Measurements from ENCODE around the gene FIBP.
"Not testable (repeated sequence)": the region's sequence is repeated elsewhere in the genome, so short reads cannot be mapped to it uniquely, and the experiment has no call there.

FIBP gene

DNA sequence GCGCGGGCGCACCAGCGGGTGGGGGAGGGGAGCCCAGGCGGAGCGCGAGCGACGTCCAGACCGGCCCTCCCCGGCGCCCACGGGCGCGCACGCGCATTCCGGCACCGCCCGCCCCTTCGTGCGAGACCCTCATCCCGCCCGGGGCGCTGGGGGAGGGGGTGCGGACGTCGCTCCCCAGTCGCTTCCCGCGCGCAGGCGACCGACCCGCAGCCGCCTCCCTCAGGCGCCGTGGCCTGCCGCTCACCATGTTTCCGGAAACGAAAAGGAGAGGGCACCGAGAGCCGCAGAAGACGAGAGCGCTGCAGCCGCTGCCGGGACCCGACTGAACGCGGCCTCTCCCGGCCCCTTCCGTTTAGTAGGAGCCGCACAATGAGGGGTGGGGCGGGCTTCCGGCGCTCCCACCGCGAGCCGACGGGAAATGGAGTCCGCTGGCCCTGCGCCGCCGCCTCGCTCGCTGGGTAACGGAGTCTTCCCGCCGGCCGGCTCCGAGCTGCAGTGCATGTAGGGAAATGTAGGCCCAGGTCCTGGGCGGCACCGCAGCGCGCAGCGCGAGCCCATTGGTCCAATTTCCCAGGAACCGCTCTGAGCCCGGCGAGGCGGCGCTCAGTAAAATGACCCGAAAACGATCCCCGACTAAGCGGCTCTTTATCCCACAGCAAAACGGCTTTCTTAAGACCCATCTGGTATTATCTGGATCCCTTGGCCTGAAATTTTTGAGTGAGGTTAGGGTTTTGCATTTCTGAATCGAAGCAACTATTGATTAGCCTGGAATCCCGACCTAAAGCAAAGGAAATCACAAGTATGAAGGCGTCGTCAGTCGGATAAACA lies 30.2 kb downstream of the FIBP start, which contains the start of gene CFL1:
CFL1 (minus strand) TSS at position 328 of the 828 bp plus-strand sequence; CDS start at position 247, 81 bp downstream.
- peak; percentile 97 for DNase-seq

DNA sequence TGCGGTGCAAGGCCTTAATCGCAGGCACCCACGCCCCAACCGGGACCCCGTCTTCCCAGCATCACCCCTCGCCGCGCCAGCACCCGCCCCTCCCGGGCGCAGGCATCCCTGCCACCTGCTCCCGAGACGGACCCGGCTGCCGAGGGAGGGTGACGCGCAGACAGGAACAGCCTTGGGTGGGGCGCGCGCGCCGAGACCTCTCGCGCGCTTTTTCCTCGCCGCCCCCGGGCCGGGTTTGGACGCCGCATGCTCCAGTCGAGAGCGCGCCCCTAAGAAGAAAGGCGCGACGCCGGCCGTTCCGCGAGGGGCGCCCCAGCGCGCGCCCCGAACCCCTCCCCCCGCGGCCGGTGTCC lies 30.8 kb downstream of the FIBP start:
- DNase-seq = peak; percentile 74

DNA sequence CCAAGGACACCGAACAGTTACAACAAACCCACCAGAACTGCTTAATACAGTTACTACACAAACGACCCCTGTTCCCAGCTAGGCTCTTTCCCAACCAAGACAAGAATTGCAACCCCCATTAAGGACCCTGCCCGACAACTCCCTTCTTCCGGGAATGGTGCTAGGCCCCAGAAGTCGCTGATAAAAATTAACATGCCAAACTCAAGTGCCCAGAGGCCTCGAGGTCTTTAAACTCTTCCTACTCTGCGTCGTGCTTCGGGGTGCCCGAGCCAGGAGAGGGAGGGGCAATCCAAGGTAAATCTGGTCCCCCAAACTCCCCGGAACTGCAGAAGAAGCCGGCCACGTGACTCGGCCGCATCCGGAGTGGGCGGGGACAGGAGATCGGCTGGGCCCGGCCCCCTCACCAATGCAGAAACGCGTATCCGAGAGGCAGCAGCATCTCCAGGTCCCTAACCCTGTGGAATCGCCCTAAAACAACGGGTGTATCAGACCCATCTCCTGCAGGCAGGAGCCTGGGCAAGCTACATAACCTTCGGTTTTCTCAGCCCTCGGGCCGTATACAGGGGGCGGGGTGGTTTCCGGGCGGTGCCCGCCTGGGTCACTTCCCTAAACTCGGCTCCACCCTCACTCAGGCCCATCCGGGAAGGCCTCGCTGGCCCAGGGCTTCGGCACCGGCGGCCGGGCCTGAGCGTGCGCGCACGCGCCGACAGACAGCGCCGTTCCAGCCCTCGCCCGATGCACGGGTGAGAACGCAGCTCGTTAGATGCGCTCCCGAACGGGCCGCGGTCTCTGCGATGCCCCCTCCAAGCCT lies 31.4 kb downstream of the FIBP start:
- peak; percentile 45 for DNase-seq

DNA sequence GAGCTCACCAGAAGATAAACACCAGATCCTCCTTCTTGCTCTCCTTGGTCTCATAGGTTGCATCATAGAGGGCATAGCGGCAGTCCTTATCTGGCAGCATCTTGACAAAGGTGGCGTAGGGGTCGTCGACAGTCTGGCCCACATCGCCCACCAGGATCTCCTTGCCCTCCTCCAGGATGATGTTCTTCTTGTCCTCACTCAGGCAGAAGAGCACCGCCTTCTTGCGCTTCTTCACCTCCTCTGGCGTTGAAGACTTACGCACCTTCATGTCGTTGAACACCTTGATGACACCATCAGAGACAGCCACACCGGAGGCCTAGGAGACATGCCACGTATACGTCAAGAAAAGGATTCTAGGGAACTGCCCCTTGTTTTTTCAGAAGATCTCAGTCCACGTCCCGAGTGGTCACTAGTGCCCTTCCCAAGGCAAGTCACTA lies 32.3 kb downstream of the FIBP start:
- DNase-seq = no peak

DNA sequence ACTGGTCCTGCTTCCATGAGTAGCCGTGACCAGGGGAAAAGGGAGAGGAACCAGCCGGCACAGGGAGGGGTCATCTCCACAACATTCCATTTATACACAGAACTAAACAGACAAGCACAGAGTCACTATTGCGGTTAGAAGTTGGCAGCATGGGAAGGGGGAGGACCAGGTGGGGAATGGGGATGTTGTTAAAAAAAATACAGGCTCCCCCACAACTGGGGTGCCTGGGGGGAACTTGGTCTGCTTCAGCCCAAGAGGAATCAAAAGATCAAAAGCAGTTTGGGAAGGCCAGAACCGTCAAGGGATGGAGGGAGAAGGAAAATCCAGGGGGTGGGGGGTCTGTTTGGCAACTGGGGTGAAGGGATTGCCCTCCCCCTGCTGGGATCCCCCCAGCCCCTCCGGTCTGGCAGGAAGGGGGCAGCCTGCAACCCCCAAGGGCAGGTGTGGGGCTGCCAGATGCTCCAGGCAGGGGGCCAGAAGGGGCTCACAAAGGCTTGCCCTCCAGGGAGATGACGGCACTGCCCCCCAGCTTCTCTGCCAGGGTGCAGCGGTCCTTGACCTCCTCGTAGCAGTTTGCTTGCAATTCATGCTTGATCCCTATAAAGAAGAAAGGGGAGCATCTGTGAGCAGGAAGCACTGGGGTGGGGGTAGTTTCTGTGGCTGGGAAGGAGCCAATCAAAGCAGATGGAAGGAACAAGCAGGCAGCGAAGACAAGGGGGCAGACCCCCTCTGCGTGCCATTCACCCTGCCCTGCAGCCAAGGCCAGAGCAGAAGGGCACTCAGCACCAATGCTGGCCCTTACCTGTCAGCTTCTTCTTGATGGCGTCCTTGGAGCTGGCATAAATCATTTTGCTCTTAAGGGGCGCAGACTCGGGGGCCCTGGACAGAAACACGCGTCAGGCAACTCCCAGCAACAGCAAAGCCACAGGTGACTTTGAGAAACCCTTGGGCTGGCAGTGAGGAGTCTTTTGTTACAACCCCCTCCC lies 33.1 kb downstream of the FIBP start:
- no peak for DNase-seq

DNA sequence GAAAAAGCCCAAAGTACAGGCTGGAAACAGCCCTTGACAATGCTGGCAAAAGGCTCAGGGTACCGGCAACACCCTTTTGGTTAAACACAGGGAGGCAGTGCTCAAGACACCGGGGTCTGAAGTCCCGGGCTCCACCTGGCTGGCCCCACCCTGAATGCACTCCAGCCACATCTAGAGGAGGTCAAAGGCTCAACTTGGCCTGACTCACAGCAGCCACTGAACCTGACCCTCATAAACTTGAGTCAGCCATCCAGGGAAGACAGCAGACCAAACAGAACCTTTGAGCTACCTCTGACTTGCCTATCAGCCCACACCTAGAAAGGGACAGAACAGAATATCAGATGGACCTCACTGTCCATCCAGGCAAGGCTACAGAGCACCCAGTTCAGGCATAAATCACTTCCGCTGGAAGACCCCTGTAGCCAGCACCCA lies 34.1 kb downstream of the FIBP start:
- no peak for DNase-seq

DNA sequence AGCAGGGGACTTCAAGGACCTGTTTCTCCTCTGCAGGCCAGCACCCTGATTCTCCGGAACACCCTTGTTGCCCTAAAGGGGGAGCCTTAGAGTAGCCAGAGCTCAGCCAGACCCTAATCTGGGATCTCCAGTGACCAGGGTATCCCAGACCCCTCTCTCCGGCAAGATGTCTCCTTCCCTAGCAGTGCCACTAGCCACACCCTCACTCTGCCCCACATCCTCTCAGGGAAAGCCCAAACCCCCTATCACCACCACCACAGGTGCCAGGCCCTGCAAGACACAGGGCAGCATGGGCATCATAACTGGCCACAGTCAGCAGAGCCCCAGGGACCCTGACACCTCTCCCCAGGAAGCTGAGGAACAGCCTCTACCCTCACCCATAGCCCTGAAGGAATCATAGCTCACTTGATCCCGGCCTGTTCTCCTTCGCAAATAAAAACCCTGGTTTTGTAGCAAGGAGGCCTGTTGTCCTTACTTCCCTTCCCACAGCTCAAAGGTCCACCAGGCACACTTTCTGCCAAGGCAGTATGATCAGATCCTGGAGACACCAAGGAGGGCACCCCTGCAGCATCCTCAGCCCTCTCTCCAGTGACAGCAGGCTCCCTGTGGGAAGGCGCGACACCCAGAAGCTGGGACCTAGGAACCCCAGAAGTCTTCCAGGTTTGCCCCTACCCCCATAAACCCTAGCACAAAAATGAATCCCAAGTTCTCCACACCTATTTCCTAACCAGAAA lies 34.9 kb downstream of the FIBP start:
- no peak for DNase-seq

DNA sequence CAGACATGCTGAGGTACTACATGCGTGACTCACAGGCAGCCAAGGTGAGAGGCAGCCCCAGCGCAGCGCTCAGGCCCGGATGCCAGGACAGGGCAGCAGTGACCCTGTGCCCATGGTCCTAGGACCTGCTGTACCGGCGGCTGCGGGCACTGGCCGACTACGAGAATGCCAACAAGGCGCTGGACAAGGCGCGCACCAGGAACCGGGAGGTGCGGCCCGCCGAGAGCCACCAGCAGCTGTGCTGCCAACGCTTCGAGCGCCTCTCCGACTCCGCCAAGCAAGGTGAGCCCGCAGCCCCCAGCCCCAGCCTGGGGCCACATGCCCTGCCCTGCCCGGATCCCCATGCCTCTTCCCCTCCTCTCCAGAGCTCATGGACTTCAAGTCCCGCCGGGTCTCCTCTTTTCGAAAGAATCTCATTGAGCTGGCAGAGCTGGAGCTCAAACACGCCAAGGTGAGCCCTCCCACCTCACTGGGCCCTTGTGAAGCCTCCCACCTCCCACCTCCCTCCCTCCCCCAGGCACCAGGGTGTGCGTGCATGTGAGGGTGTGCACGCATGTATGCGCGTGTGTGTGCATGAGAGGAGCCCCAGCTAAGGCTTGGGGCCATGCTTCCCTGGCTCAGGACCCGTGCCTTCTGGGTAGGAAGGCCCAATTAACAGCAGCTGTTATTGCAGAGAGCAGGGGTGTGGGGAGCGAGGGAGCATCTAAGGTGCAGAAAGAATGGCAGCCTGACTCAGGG lies 35.6 kb downstream of the FIBP start:
- no peak for DNase-seq

DNA sequence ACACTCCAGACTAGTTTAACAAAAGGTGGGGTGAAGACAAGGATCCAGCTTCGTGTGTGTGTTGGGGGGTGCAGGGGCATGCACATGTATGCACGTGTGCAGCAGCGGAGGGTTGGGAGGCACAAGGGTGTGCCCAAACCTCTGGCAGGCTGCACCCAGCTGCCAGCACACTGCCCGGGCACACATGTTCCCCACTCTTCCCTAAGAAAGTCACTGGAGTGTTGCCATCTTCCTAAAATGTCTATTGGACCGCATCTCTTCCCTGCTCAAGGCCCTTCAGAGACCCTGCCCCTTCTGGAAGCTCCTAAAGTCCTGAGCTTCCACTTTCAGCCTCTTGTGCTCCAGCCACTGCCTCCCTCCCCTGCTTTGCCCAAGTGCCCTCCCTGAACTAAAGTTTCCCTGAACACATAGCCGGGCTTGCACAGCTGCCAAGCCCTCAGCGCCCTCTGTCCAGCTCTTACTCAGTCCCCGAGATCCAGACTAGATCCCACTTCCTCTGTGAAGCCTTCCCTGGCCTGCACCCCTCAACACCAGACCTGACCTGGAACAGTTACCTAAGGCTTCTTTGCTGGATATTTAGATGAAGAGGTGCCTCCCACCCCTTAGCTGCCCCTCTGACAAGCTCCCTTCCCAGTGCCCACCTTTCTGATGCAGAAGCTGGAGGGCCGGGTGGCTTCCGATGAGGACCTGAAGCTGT lies 36.3 kb downstream of the FIBP start:
- no peak for DNase-seq

DNA sequence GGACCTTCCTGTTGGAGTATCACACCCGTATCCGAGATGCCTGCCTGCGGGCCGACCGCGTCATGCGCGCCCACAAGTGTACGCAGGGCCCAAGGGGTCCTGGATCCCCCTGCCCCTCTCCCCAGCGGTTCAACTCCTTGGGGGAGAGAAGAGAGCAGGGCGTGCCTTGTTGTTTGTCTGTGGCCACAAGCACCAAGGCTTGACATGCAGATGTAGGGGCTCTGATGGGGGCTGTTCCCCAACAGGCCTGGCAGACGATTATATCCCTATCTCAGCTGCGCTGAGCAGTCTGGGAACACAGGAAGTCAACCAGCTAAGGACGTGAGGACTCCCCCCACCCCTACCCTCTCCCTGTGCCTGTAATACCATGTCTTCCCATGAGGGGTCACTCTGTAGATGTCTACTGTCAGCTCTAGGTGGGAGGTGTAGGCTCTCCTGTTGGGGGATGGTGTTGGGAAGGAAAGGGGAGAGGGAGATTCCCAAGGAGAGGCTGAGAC lies 37.1 kb downstream of the FIBP start:
- DNase-seq = no peak

DNA sequence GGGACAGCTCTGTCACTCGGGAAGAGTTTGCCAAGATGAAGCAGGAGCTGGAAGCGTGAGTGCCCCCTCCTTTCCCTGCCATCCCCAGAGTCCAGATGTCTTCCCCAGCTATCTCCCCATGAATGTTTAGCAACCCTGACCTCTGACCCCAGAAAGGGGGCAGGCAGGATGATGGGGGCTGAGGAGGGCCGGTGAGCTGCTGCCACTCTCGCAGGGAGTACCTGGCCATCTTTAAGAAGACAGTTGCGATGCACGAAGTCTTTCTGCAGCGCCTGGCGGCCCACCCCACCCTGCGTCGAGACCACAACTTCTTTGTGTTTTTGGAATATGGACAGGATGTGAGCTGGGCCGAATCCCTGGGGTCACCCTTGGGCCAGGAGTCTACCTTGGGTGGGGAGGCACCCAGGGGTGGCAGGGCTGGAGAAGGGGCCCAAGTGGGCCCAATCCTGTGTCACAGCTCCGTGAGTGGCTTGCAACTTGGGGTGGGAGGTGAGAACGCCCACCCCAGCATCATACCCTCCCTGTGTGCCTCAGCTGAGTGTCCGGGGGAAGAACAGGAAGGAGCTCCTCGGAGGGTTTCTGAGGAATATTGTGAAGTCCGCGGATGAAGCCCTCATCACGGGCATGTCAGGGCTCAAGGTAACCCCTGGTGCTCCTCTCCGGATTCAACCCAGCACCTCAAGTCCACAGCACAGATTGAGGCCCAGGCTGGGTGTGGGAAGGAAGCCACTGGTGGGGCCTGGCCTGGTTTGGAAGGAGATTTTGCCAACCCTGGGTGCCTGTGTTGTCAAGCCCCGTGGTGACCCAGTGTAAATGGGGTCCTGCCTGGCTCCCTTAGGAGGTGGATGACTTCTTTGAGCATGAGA lies 37.8 kb downstream of the FIBP start:
- no peak for DNase-seq

DNA sequence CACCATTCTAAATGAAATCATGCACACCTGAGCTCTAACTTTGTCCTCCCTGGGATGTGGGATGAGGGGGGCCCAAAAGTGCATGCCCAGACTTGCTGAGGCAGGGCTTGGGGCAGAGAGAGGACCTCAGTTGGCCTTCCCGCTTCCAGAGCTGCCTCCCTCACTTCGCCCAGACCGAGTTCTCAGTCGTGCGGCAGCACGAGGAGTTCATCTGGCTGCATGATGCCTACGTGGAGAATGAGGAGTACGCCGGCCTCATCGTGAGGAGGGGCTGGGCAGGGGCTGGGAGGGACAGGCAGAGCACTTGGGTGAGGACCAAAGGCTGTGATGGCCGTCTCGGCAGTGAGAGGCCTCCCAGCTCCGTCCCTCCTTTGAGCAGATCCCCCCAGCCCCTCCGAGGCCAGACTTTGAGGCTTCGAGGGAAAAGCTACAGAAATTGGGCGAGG lies 38.5 kb downstream of the FIBP start:
- DNase-seq = no peak

DNA sequence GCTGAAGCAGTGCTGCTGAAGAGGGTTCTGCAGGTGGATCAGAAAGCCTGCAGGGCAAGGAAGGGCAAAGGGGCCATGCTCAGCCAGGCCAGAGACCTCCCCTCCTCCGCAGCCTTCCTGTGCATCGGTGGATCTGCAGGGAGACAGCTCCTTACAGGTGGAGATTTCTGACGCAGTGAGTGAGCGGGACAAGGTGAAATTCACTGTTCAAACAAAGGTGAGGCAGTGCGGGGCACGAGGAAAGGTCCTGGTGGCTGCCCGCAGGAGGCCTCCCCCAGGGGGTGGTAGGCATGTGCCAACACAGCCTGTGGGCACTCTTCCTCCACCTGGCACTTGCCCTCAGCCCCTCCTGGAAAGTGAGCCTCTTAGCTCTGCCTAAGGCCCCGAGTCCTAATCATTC lies 38.9 kb downstream of the FIBP start:
- no peak for DNase-seq

DNA sequence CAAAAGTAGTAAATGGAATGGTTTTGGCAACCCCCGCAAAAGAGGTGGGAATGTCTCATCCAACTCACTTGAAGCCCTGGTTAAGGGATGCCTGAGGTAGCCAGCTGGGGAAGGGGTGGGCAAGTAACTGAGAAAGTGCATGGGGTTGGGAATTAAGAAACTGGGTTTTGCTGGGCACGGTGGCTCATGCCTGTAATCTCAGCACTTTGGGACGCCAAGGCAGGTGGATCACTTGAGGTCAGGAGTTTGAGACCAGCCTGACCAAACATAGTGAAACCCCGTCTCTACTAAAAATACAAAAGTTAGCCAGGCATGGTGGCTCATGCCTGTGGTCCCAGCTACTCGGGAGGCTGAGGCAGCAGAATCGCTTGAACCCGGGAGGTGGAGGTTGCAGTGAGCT lies 39.6 kb downstream of the FIBP start:
- not testable (repeated sequence) for DNase-seq

DNA sequence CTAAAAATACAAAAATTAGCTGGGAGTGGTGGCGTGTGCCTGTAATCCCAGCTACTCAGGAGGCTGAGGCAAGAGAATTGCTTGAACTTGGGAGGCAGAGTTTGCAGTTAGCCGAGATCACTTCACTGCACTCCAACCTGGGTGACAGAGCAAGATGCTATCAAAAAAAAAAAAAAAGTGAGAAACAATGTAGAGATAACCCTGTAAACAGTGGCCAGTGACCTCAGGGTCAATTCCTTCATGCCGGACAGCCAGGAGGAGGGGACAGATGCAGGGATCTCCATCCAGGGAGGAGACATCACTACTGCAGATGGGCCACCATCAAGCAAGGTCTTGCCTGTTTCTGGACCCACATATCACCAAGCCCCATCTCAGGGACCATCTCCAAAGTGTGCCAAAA lies 40.5 kb downstream of the FIBP start:
- no peak for DNase-seq

DNA sequence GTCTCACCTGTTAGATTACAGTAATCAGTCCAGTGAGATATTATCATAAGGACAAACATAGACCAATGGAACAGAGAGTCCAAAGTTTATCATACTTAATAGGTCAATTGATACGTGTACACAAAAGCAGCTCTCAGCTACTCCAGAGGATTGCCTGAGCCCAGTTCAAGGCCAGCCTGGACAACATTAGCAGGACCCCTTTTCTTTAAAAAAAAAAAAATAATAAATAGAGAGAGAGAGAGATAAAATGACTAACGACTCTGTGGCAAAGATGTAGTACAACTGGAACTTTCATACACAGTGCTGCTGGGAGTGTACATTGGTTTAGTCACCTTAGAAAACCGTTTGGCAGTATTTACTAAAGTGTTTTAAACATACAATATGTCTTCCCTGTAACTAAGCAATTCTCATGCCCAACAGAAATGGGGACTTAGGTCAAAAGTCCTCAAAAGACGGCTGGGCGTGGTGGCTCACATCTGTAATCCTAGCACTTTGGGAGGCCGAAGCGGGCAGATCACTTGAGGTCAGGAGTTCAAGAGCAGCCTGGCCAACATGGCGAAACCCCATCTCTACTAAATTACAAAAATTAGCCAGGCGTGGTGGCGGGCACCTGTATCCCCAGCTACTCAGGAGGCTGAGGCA lies 43.9 kb downstream of the FIBP start:
- no peak for DNase-seq

DNA sequence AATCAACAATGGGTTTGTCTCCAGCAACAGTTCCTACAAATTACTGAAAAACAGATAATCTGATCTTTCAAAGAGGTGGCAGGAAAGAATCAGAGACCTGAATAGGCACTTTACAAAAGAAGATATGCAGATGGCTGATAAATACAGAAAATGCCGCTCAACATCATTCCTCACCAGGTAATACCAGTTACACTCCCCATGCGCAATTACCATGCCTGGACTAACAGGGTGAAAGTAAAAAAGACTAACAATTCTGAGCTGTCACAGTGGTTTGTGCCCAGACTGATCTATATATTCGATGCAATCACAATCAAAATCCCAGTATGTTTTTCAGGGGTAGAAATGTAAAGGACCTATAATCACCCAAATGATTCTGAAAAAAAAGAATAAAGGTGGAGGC lies 44.5 kb downstream of the FIBP start:
- no peak for DNase-seq

DNA sequence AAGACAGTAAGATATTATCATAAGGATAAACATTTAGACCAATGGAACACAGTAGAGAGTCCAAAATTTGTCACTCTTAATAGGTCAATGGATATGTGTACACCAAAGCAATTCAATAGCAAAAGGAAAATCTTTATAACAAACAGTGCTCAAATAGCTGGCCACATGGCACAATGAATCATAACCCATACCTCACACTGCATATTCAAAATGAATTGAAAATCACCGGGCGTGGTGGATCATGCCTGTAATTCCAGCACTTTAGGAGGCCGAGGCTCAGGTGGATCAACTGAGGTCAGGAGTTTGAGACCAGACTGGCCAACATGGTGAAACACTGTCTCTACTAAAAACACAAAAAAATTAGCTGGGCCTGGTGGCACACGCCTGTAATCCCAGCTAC lies 46.1 kb downstream of the FIBP start:
- no peak for DNase-seq

DNA sequence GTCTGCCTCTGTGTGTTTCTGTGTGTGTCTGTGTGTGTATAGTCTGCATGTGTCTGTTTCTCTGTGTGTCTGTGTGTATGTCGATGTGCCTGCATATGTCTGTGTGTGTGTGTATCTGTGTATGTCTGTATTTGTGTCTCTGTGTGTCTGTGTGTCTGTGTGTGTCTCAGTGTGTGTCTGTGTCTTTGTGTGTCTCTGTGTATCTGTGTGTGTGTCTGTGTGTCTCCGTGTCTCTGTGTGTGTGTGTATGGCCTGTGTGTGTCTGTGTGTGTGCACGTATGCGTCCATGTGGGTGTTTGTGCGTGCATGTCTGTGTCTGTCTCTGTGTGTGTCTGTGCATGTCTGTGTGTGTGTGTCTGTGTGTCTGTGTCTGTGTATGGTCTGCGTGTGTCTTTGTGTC lies 54.1 kb downstream of the FIBP start:
- DNase-seq = no peak

Measured in NCI-H2171 treated with DMSO at 0.1 percent for 48 hours (cell line).